Measurements from ENCODE around the gene CCSAP. TPM values are rescaled to one million over a fixed set of nuclear protein-coding genes. Genes with fewer than 3 reads are reported as not detected.

Gene CCSAP
- total and polyA plus RNA-seq, 12 donors: 1.7 to 5.4 (median 4.0) TPM

DNA sequence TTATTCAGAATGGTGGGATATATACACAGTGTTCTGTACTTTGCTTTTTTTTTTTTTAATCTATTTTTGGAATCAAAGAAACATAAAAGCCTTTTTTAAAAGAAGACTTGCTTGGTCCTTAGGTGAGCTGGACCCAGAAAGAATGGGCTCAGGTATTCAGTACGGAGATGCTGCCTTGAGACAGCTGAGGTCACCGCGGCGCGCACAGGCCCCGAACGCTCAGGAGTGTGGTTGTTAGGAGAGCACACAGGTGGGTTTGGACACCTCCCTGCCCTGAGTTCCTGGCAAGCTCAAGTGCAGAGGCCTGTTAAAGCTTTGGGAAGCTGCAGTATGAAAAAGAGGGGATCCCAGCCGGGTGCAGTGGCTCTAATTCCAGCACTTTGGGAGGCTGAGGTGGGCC is 40.1 kb downstream of the CCSAP start:
- Histone ChIP-seq H3K27ac (no peak overlapping the region), H3K27me3 (no peaks in the 10 kb centered on the region), H3K4me1 (replicated peaks in 1 of 2) (no peaks in the 10 kb centered on the region), H3K4me3 (no peak overlapping the region), H3K36me3 (replicated peaks in 1 of 2) (peaks cover 0 to 54% of the 10 kb centered on the region in 2 donors), H3K9me3 (replicated peaks in 1 of 3) (no peaks in the 10 kb centered on the region)
- no peak for TF ChIP-seq POLR2A (IDR thresholded peaks at IDR 0.05)
- TF ChIP-seq, protein P1, sequence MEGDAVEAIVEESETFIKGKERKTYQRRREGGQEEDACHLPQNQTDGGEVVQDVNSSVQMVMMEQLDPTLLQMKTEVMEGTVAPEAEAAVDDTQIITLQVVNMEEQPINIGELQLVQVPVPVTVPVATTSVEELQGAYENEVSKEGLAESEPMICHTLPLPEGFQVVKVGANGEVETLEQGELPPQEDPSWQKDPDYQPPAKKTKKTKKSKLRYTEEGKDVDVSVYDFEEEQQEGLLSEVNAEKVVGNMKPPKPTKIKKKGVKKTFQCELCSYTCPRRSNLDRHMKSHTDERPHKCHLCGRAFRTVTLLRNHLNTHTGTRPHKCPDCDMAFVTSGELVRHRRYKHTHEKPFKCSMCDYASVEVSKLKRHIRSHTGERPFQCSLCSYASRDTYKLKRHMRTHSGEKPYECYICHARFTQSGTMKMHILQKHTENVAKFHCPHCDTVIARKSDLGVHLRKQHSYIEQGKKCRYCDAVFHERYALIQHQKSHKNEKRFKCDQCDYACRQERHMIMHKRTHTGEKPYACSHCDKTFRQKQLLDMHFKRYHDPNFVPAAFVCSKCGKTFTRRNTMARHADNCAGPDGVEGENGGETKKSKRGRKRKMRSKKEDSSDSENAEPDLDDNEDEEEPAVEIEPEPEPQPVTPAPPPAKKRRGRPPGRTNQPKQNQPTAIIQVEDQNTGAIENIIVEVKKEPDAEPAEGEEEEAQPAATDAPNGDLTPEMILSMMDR (IDR thresholded peaks at IDR 0.05): no peak
- DNase-seq: no peak
- intact Hi-C loops (cut with DNase I): no loop called here
- 94 to 99% (median 97%) methylated on average over 8 of the region's 8 CpGs for WGBS, 4 donors

DNA sequence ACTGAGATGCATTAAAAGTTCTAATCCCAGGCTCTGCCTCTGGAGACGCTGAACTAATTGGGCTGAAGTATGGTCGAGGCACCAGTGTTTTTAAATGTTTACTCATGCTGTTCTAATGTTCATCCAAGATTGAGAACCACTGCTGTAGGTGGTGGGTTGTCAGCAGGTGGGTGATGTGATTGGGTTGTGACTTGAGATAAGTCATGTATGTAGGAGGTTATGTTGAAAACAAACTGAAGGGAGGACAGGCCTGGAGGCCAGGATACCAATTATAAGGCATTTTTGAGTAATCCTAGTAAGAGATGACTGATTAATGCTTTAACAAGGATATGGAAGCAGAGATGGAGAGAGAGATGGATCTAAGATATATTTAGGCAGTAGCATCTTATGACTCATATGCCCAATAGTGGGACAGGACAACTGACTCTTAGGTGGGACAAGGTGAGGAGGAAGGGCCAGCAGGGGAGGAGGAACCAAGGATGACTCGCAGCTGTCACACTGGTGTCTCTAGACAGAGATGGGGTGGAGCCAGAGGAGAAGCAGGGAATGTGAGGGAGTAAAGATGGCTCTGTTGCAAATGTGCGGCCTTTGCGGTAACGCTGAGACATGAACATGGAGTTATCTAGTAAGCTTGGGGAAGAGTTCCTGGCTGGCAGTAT is 42.6 kb downstream of the CCSAP start:
- Histone ChIP-seq H3K9me3 (replicated peaks in 1 of 3) (no peaks in the 10 kb centered on the region), H3K4me3 (no peak overlapping the region), H3K27me3 (no peaks in the 10 kb centered on the region), H3K27ac (no peak overlapping the region), H3K36me3 (replicated peaks in 1 of 2) (peaks cover 0 to 52% of the 10 kb centered on the region in 2 donors), H3K4me1 (replicated peaks in 1 of 2) (no peaks in the 10 kb centered on the region)
- intact Hi-C loops (cut with DNase I): no loop called here
- 88 to 97% (median 95%) methylated on average over 6 of the region's 6 CpGs for WGBS, 4 donors
- no peak for DNase-seq
- TF ChIP-seq POLR2A (IDR thresholded peaks at IDR 0.05): no peak
- TF ChIP-seq, protein P1 (IDR thresholded peaks at IDR 0.05): no peak

DNA sequence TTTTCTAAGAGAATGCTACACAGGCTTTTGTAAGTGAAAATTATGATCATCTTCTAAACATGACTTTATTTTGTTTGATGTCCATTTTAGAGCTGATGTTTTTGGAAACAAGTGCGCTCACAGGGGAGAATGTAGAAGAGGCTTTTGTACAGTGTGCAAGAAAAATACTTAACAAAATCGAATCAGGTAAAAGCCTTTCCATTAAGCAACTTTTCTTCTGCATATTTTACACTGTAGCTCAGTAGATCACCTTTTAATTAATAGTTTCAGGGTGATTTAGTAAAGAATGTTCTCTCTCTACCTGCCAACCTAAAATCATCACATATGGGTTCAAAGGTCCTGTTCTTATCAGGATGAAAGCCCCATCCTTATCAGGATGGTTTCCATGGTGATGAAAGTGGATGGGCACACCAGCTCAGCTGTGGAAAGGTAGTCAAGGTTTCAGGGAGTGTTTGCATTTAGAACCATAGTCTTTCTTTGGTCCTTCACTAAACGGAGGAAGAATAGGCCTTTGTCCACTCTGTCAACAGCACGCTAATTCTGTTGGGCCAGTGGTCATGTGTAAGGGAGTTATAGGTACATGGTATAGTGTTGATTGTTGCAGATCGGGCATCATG is 43.9 kb downstream of the CCSAP start:
- 91 to 94% (median 94%) methylated on average over 5 of the region's 5 CpGs for WGBS, 4 donors

DNA sequence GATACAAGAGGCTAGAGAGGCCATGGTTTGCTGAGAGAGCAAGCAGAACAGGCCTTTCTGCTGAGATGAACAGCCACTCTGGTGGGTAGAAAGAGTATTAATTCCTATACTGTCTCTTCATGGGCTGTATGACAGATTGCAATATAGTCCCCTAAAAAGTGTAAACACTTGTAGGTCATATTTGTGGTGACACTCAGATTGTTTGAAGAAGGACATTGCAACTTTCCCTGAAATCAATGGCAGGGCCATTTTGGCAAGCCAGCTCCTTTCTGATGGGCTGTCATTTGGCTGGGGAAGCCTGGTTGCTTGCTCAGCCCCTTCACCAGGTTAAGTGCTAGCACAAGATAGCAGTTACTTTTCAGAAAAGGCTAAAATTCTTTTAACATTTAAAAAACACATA is 44.4 kb downstream of the CCSAP start:
- TF ChIP-seq POLR2A (IDR thresholded peaks at IDR 0.05): no peak
- TF ChIP-seq, protein P1 (IDR thresholded peaks at IDR 0.05): no peak
- no peak overlapping the region for H3K4me3 ChIP-seq
- H3K27me3 ChIP-seq: no peaks in the 10 kb centered on the region
- no peaks in the 10 kb centered on the region for H3K9me3 ChIP-seq (replicated peaks in 1 of 3)
- H3K27ac ChIP-seq: no peak overlapping the region
- peaks cover 0 to 38% of the 10 kb centered on the region in 2 donors for H3K36me3 ChIP-seq (replicated peaks in 1 of 2)
- no peak for DNase-seq
- H3K4me1 ChIP-seq (replicated peaks in 1 of 2): no peaks in the 10 kb centered on the region
- intact Hi-C loops (cut with DNase I): no loop called here

More for the DNA sequence above, 43.9 kb downstream of the CCSAP start:
- no peak for TF ChIP-seq POLR2A (IDR thresholded peaks at IDR 0.05)
- TF ChIP-seq, protein P1 (IDR thresholded peaks at IDR 0.05): no peak
- intact Hi-C loops (cut with DNase I): no loop called here
- DNase-seq: no peak
- H3K9me3 ChIP-seq (replicated peaks in 1 of 3): no peaks in the 10 kb centered on the region
- no peak overlapping the region for H3K4me3 ChIP-seq
- H3K27me3 ChIP-seq: no peaks in the 10 kb centered on the region
- H3K36me3 ChIP-seq (replicated peaks in 1 of 2): peaks cover 0 to 44% of the 10 kb centered on the region in 2 donors
- no peak overlapping the region for H3K27ac ChIP-seq
- no peaks in the 10 kb centered on the region for H3K4me1 ChIP-seq (replicated peaks in 1 of 2)

Measured in adrenal gland (tissue), 12 donors.